ENCODE results near the gene PLCH1. TPM values are rescaled to one million over a fixed set of nuclear protein-coding genes. Genes with fewer than 3 reads are reported as not detected.

Gene PLCH1
- total and polyA plus RNA-seq, 9 donors, result 0.04 to 6.3 (median 0.79) TPM

GRCh38 chr3:155390351-155390750 is 354.5 kb downstream of the PLCH1 start:
- intact Hi-C loops (cut with DNase I), result no loop called here
- Histone ChIP-seq H3K27ac (no peak overlapping the region), H3K9me3 (no peaks in the 10 kb centered on the region), H3K4me3 (no peak overlapping the region), H3K4me1 (ENCODE audit: insufficient read depth) (no peaks in the 10 kb centered on the region), H3K36me3 (no peaks in the 10 kb centered on the region), H3K27me3 (no peaks in the 10 kb centered on the region)
- no peak for TF ChIP-seq CTCF (IDR thresholded peaks at IDR 0.05)
- no peak for TF ChIP-seq POLR2A (IDR thresholded peaks at IDR 0.05)
- no peak for TF ChIP-seq EP300 (IDR thresholded peaks at IDR 0.05)
- no peak for DNase-seq

GRCh38 chr3:155388417-155388816 is 356.5 kb downstream of the PLCH1 start:
- 76 to 88% (median 88%) methylated on average over 2 of the region's 2 CpGs for WGBS, 3 donors
- no peak overlapping the region for H3K4me3 ChIP-seq

DNA sequence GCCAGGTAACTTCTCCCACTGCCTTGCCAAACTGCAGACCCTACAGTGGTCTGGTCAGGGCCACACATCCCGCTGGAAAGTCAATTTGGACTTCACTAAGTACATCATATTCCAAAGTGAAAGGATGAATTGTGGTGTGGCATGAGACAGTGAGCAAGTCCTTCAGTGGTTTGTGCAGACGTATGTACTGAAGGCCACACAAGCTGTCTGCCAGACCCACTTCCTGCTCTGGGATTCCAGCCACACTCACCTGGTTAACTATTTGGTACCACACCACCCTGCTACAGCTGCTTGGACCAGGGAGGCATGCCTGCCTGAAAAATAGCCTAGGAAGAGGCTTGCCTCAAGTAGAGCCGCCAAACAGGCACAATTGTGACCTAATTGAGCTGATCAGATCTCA is 357.3 kb downstream of the PLCH1 start:
- Histone ChIP-seq H3K27ac (no peak overlapping the region), H3K27me3 (no peaks in the 10 kb centered on the region), H3K4me3 (no peak overlapping the region), H3K9me3 (no peaks in the 10 kb centered on the region), H3K4me1 (ENCODE audit: insufficient read depth) (no peaks in the 10 kb centered on the region), H3K36me3 (no peaks in the 10 kb centered on the region)
- intact Hi-C loops (cut with DNase I), result no loop called here
- TF ChIP-seq POLR2A (IDR thresholded peaks at IDR 0.05) (no peak), EP300 (IDR thresholded peaks at IDR 0.05) (no peak), CTCF (IDR thresholded peaks at IDR 0.05) (no peak)
- DNase-seq, result no peak
- WGBS, 3 donors, result 65 to 79% (median 66%) methylated on average over 3 of the region's 3 CpGs

More at GRCh38 chr3:155388417-155388816, 356.5 kb downstream of the PLCH1 start:
- Histone ChIP-seq H3K36me3 (no peaks in the 10 kb centered on the region), H3K27ac (no peak overlapping the region), H3K9me3 (no peaks in the 10 kb centered on the region), H3K27me3 (no peaks in the 10 kb centered on the region), H3K4me1 (ENCODE audit: insufficient read depth) (no peaks in the 10 kb centered on the region)
- no peak for DNase-seq
- intact Hi-C loops (cut with DNase I), result no loop called here
- no peak for TF ChIP-seq CTCF (IDR thresholded peaks at IDR 0.05)
- TF ChIP-seq POLR2A (IDR thresholded peaks at IDR 0.05), result no peak
- no peak for TF ChIP-seq EP300 (IDR thresholded peaks at IDR 0.05)

DNA sequence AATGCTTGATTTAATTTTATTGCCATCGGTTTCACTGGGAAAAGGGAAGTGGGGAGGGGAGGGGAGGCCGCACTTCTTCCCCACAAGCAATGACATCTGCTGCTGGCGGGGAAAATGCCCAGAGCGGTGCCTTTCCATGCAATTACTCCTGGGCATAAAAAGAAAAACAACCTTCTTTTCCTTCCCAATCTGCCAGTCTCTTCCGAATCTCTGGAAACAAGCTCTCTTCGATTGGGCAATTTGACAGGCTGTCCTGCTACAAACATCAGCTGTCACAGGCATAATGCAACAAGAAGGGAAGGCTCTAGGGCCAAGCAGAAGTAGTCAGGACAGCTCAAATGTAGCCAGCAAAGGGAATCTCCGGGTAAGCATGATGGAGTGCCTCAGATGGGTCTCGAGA is 358.0 kb downstream of the PLCH1 start:
- no peak for DNase-seq
- TF ChIP-seq POLR2A (IDR thresholded peaks at IDR 0.05) (no peak), CTCF (IDR thresholded peaks at IDR 0.05) (no peak), EP300 (IDR thresholded peaks at IDR 0.05) (no peak)
- Histone ChIP-seq H3K36me3 (no peaks in the 10 kb centered on the region), H3K4me1 (ENCODE audit: insufficient read depth) (no peaks in the 10 kb centered on the region), H3K27me3 (no peaks in the 10 kb centered on the region), H3K9me3 (no peaks in the 10 kb centered on the region), H3K27ac (no peak overlapping the region), H3K4me3 (no peak overlapping the region)
- intact Hi-C loops (cut with DNase I), result no loop called here
- 76 to 79% (median 79%) methylated on average over 8 of the region's 8 CpGs for WGBS, 3 donors

Measured in ovary (tissue), 9 donors.